Activated CD8-positive, alpha-beta memory T cell treated with anti-CD3 and anti-CD28 coated beads, Interleukin-2, amount 50 U/mL, for 24 hours (primary cell): ENCODE measurements around the gene ANKRD50.

ENCODE experiments used
- DNase-seq: peaks from one replicate; pipeline ENCODE4 v3.0.0-alpha.2; 2020; ENCODE audit errors: extremely low read depth

ANKRD50 gene, protein sequence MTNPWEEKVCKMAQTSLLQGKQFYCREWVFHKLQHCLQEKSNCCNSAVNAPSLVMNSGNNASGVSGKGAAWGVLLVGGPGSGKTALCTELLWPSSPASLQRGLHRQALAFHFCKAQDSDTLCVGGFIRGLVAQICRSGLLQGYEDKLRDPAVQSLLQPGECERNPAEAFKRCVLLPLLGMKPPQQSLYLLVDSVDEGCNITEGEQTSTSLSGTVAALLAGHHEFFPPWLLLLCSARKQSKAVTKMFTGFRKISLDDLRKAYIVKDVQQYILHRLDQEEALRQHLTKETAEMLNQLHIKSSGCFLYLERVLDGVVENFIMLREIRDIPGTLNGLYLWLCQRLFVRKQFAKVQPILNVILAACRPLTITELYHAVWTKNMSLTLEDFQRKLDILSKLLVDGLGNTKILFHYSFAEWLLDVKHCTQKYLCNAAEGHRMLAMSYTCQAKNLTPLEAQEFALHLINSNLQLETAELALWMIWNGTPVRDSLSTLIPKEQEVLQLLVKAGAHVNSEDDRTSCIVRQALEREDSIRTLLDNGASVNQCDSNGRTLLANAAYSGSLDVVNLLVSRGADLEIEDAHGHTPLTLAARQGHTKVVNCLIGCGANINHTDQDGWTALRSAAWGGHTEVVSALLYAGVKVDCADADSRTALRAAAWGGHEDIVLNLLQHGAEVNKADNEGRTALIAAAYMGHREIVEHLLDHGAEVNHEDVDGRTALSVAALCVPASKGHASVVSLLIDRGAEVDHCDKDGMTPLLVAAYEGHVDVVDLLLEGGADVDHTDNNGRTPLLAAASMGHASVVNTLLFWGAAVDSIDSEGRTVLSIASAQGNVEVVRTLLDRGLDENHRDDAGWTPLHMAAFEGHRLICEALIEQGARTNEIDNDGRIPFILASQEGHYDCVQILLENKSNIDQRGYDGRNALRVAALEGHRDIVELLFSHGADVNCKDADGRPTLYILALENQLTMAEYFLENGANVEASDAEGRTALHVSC (N-terminal part only)

GRCh38 chr4:124712372-124713184 lies at the start of gene ANKRD50:
TSS of gene ANKRD50 (minus strand) at chr4:124712732. CDS start at chr4:124710511, 2,221 bp downstream.
- DNase-seq = no peak

GRCh38 chr4:124757126-124757525 lies 44.6 kb upstream of the ANKRD50 start:
- no peak for DNase-seq

DNA sequence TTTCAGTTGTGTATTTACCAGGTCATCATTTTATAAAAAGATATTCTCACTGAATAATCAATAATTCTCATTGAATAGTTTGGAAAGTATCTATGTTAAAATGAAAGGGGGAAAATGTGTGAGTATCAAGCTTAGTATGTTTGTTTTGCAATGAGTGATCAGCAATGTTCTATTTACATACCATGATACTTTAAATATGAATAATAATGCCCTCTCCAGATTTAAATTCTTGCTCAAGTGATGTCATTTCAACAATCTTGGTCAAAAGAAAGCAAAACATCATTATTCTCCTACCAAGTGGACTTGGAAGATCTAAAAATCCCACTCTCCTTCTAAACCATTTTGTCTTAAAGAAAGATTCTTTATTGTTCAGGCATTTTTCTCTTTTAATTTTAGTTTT lies 42.1 kb upstream of the ANKRD50 start:
- no peak for DNase-seq

GRCh38 chr4:124753941-124754581 lies 41.5 kb upstream of the ANKRD50 start:
- no peak for DNase-seq

GRCh38 chr4:124749421-124749820 lies 36.9 kb upstream of the ANKRD50 start:
- no peak for DNase-seq

- no peak for DNase-seq
These were observed 36.4 kb upstream of the ANKRD50 start for GRCh38 chr4:124748965-124749364.

- DNase-seq = no peak
These were observed 33.7 kb upstream of the ANKRD50 start for GRCh38 chr4:124745985-124746801.

DNA sequence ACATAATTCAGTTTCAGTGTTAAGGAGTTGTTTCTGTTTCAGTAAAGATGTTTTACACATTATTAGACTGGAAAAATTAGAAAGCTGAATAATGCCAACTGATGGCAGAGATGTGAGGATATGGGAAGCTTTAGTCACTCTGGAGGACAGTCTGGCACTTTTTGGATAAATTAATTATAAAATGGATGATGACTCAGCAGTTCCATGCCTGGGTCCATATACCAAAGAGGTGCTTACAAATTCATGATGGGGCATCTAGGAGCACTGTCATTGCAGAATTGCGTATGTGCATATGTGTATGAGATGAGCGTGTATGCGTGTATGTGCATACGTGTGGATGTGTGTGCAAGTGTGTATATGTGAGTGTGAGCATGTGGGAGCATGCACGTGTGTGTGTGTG lies 31.2 kb upstream of the ANKRD50 start:
- DNase-seq = no peak

GRCh38 chr4:124740501-124740900 lies 28.0 kb upstream of the ANKRD50 start:
- DNase-seq = no peak

DNA sequence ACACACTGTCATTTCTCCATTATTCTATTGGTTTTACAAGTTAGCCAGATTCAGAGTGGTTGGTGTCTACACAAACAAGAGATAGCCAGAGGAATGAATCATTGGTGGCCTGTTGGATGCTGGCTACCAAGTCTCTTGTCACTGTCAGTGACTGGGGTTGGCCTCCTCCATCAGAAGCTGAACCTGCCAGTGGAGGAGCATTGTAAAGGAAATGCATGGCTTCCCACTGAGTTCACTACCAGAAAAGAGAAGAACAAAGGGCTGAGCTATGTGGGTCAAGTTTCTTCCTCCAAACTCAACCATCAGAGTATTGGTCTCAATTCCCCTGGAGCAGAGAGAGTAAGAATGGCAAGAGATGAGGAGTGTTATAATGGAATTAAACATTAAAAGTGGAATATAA lies 26.5 kb upstream of the ANKRD50 start:
- no peak for DNase-seq

DNA sequence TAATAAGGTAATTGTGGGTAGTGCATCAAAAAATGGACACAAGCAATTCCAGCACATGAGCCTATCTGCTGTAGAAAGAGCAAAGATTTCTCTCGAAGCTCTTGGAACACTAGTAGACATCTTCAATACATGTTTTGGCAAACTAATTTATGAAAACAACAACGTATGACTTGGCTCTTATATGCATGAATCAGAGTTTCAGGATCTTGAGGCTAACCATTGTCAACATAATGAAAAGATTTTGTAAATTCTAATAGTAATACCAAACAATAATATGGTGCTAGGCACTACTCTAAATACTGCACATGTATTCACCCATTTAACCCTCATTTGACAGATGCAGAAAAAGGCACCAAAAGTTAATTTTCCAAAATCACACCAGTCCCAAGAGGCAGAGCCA lies 25.1 kb upstream of the ANKRD50 start:
- DNase-seq = no peak

DNA sequence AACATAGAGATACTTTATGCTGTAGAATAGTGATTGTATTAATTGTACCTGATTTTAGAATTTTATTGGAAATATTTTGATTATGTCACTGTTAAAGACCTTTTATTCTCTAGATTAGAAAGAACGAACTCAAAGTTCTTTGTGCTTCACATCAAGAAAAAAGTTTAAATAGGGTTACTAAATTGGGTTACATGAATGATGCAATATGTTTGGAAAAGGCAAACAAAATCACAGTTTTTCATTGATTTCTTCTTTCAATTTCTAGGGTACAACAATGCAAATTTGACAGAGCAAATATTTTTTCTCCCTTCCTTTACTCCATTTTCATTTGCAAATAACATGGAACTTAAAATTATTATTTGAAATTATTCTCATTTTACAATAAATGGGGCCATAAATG lies 24.0 kb upstream of the ANKRD50 start:
- DNase-seq = no peak

- no peak for DNase-seq
These were observed 14.9 kb upstream of the ANKRD50 start for GRCh38 chr4:124727331-124727890.

GRCh38 chr4:124726269-124726668 lies 13.7 kb upstream of the ANKRD50 start:
- no peak for DNase-seq

GRCh38 chr4:124722071-124722470 lies 9.5 kb upstream of the ANKRD50 start:
- no peak for DNase-seq

- DNase-seq = no peak
These were observed 4.6 kb upstream of the ANKRD50 start for GRCh38 chr4:124717101-124717500.

DNA sequence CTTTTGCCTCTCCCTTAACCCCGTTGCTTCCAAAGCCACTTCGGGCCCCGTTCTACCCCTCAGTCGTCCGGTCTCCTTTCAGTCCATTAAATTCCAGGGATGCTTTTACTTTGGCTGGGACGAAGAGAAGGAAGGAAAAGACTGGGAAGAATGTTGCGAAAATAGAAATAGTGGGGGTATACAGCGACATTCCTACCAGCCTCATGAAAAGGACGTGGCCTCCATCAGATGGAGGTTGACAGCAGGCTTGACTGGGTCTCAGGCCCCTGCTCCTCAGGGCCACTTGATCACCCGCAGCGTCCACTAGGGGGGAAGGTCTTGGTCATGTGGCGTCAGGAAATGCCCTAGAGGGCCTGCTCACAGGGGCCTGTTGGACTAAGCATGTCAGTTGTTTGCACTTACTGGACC lies 657 bp upstream of the ANKRD50 start:
- DNase-seq = no peak

- no peak for DNase-seq
These were observed 811 bp downstream of the ANKRD50 start for GRCh38 chr4:124711471-124712371.

DNA sequence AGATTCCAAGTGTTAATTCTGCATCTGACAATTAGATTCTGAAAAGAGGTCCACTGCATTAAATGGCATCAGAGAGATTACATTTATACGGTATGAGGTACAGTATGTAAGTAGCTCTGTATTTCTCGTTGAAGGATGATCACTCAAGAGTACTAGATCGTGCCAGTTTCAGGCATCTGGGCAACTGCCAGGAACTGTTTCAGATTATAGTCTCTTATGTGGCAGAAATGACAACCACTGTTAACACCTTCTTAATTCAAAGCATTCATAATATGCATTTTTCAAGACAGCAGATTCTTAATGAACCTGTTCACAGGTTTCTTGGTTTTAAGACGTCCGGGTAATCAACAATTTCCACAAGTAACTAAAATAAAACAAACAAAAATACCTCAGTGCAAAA lies 1.6 kb downstream of the ANKRD50 start:
- DNase-seq = no peak
